GM23338 (cell line): ENCODE data around the gene STMN3.

ENCODE experiments used
- CTCF ChIP-seq, 2 experiments: fragments of 200-600 bp in 1 of 2; sonication (generic) in 1 of 2; conservative IDR thresholded peaks; 2 replicates each; pipeline versions ENCODE4 v1.5.1 to v1.6.1; 2016 to 2017; ENCODE audit warnings: antibody characterized with exemption in 2 of 2, low read depth in 2 of 2, mild to moderate bottlenecking in 2 of 2, moderate library complexity in 1 of 2
- ETS1 ChIP-seq: IDR thresholded peaks from 2 replicates; pipeline ENCODE4 v1.6.1; 2016; ENCODE audit warnings: antibody characterized with exemption
- EZH2 ChIP-seq: fragments of 200-600 bp; sonication (generic); IDR thresholded peaks from one replicate; pipeline ENCODE4 v1.8.0; 2017; ENCODE audit warnings: antibody characterized with exemption, mild to moderate bottlenecking, low read depth; ENCODE audit not compliant: unreplicated experiment
- EZH2phosphoT487 ChIP-seq: fragments of 200-600 bp; sonication (generic); IDR thresholded peaks from one replicate; pipeline ENCODE4 v1.8.1; 2018; ENCODE audit warnings: antibody characterized with exemption; ENCODE audit not compliant: unreplicated experiment
- JUNB ChIP-seq: IDR thresholded peaks from one replicate; pipeline ENCODE4 v1.6.1; 2016; ENCODE audit warnings: antibody characterized with exemption; ENCODE audit not compliant: unreplicated experiment
- POLR2AphosphoS5 ChIP-seq: IDR thresholded peaks from 2 replicates; pipeline ENCODE4 v1.6.1; 2016; ENCODE audit warnings: antibody characterized with exemption, low read depth
- REST ChIP-seq: IDR thresholded peaks from one replicate; pipeline ENCODE4 v1.6.1; 2018; ENCODE audit warnings: antibody characterized with exemption; ENCODE audit not compliant: unreplicated experiment
- ZNF114 ChIP-seq: fragments of 250-450 bp; sonication (Bioruptor Pico); IDR thresholded peaks from 2 replicates; pipeline ENCODE4 v1.5.0; 2020; ENCODE audit warnings: mild to moderate bottlenecking, moderate library complexity

GRCh38 chr20:63659370-63659769, 6.1 kb upstream of the STMN3 start:
- no peak for TF ChIP-seq CTCF (conservative IDR thresholded peaks at IDR 0.05; ENCODE audit: low read depth in 2 of 2)
- no peak for TF ChIP-seq REST
- no peak for TF ChIP-seq EZH2phosphoT487
- no peak for TF ChIP-seq ETS1
- TF ChIP-seq EZH2 = no peak
- no peak for TF ChIP-seq POLR2AphosphoS5
- TF ChIP-seq ZNF114 (CRISPR knock-in tag) = no peak
- TF ChIP-seq JUNB = no peak
